Posterior cingulate gyrus (tissue), 11 donors: ENCODE data around the gene SYN1.

ENCODE experiments used
- DNase-seq, 10 donors: peaks; one replicate each; pipeline versions ENCODE4 v3.0.0 to v3.0.0-alpha.2; 2020 to 2021; ENCODE audit warnings: mixed read lengths in 3 of 10
- intact Hi-C: fragments of 100-400 bp; cut with DNase I; formaldehyde crosslinking; loops from one replicate; pipeline ENCODE4 v1.15.1; 2023

SYN1 gene

GRCh38 chrX:47576021-47576898 is 43.4 kb downstream of the SYN1 start:
- peak in 1 of 10 donors; percentile 55 for DNase-seq
- intact Hi-C loops = no loop called here

DNA sequence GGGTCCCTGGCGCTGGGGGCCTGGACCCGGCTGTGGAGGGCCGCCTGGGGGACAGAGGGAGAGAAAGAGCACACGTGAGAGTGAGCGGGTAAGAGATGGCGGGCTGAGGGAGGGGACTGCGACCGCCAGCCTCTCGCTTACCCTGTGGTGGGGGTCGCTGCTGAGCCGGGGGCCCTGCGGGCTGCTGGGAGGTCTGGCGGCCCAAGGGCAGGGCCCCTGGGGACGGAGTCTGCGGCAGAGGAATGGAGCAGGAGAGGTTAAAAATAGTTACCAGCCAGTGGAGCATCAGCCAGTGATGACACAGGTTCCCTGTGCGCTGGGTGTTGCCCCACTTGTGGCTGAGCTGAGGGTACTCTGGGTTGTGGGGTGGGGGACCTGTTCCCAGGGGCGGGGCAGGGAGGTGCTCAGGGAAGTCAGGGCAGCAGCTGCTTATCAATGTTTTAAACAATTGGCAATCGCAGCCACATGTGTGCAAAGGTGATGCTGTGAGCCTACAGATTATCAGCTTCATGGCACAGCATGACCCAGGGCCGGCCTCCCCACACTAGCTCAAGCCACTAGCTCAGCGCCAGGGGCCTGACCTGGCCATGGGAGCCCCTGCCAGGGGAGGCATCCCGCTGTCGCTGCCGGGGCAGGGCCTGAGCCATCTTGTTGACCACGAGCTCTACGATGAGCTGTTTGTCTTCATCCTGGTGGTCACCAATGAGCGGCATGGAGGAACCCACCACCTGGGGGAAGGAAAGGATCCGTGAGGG is 44.9 kb downstream of the SYN1 start:
- peak in 1 of 10 donors; percentile 86 for DNase-seq
- intact Hi-C loops = no loop called here

- intact Hi-C loops = no loop called here
Observed at GRCh38 chrX:47574076-47574546, 45.5 kb downstream of the SYN1 start.

GRCh38 chrX:47573341-47574075 is 46.1 kb downstream of the SYN1 start:
- intact Hi-C loops = no loop called here
- DNase-seq = no peak

More at GRCh38 chrX:47574076-47574546, 45.5 kb downstream of the SYN1 start:
- DNase-seq = no peak

GRCh38 chrX:47572773-47573340 is 46.8 kb downstream of the SYN1 start:
- intact Hi-C loops = no loop called here
- DNase-seq = no peak

- intact Hi-C loops = no loop called here
Observed at GRCh38 chrX:47571896-47572295, 47.8 kb downstream of the SYN1 start.

GRCh38 chrX:47571215-47571614 is 48.4 kb downstream of the SYN1 start:
- peak in 7 of 10 donors; percentile 27 to 92 (median 56) for DNase-seq
- intact Hi-C loops = no loop called here

More at GRCh38 chrX:47571896-47572295, 47.8 kb downstream of the SYN1 start:
- no peak for DNase-seq

- DNase-seq = no peak
- intact Hi-C loops = no loop called here
Observed at GRCh38 chrX:47570794-47571193, 48.9 kb downstream of the SYN1 start.

DNA sequence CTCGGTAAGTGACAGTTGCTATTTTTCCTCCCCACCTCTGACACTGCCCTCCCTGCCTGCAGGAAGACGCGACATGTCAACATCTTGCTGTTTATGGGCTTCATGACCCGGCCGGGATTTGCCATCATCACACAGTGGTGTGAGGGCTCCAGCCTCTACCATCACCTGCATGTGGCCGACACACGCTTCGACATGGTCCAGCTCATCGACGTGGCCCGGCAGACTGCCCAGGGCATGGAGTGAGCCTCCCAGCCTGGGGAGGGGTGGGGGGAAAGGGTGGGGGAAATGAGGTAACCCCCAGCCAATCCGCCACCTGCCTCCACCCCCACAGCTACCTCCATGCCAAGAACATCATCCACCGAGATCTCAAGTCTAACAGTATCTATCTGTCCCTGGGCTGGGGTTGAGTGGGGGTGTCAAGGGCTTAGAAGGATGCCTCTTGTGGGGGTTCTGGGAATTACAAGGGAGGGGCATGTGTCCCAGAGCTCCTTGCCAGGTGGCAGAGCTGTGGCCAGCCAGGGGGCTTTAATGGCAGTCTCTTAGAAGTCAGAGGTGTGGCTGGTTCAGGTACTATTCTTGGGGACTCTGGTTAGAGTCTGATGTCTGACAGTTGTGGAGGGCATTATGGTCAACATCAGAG is 50.9 kb downstream of the SYN1 start:
- intact Hi-C loops = no loop called here
- DNase-seq = no peak

GRCh38 chrX:47566841-47567240 is 52.8 kb downstream of the SYN1 start:
- intact Hi-C loops = no loop called here
- no peak for DNase-seq

DNA sequence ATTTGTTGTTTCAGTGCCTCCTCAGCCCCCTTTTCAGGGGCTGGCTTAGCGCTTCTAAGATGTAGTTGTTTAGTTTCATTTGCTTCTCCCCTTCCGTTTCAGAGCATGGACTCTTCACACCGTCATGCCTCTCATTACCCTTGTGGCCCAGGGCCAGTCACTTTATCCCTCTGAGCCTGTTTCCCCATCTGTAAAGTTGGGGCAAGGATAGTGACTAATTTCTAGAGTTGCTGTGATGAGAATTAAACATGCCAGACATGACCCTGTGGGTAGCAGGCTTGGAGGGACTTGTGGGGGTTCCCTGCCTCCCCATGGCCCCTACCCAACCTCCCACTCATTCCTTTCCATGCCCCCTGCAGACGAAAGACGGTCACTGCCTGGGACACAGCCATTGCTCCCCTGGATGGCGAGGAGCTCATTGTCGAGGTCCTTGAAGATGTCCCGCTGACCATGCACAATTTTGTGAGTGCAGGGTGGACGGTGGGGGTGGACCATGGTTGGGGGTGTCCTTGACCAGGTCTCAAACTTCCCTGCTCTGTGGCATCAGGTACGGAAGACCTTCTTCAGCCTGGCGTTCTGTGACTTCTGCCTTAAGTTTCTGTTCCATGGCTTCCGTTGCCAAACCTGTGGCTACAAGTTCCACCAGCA is 55.1 kb downstream of the SYN1 start:
- intact Hi-C loops = loop anchor here (5.0 kb wide), 1 partner anchor 78 kb away; no protein-coding TSS in a partner anchor
- DNase-seq = no peak

DNA sequence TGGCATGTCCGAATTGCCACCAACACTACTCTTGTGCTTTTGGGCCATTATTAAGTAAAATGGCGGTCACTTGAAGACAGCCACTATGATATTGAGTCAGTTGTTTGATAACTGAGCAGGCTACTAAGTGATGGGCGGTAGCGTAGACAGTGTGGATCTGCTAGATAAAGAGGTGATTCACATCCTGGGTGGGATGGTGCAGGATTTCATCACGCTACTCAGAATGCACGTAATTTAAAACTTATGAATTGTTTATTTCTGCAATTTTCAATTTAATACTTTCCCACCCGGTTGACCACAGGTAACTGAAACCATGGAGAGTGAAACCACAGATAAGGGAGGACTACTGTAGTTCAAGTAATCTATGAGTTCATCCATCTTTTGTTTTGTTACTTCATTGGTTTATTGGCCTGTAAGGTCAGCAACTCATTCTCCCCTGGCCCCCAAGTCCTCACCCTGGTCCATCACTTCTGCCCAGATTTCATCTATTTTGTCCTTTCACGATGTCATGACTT is 55.8 kb downstream of the SYN1 start:
- no peak for DNase-seq
- intact Hi-C loops = loop anchor here (5.0 kb wide), 1 partner anchor 78 kb away; no protein-coding TSS in a partner anchor

GRCh38 chrX:47562615-47563243 is 56.9 kb downstream of the SYN1 start:
- intact Hi-C loops = loop anchor here (5.0 kb wide), 1 partner anchor 80 kb away; no protein-coding TSS in a partner anchor
- peak in 1 of 10 donors; percentile 15 for DNase-seq

DNA sequence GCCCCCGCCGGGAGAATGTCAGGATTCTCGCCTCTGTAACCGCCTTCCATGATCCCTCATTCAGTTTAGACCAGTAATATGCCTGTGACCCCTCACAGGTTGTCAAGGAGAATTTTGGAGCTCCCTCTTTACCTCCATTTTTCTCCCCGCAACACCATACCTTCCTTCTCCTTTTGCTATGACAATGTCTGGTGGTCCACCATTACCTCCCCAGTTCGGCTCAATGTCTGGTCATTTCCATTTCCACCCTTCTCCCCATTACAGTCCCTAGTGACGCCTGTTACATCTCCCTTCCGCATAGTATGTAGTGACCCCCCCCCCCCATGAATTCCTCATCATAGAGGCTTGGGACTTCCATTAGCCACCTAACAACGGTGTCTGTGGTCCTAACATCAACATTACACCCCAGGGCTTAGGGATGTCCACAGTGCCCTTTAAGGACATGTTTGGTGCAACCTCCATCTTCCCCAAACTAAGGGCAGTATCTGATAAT is 58.0 kb downstream of the SYN1 start:
- intact Hi-C loops = loop anchor here (5.0 kb wide), 1 partner anchor 81 kb away; no protein-coding TSS in a partner anchor

GRCh38 chrX:47560934-47561658 is 58.6 kb downstream of the SYN1 start, which contains the start of gene ARAF:
ARAF (plus strand) TSS chrX:47561205; CDS start chrX:47562968, 1,763 bp downstream.
- intact Hi-C loops = loop anchor here (5.0 kb wide), 1 partner anchor 81 kb away; no protein-coding TSS in a partner anchor
- DNase-seq = peak; percentile 91 to 99 (median 96)

More for the DNA sequence above, 58.0 kb downstream of the SYN1 start:
- DNase-seq = no peak

GRCh38 chrX:47560179-47560933 is 59.3 kb downstream of the SYN1 start:
- intact Hi-C loops = loop anchor here (5.0 kb wide), 1 partner anchor 82 kb away; no protein-coding TSS in a partner anchor
- DNase-seq = no peak
